H1 (cell line): ENCODE results near the gene NELFB. TPM values are rescaled to one million over a fixed set of nuclear protein-coding genes. Genes with fewer than 3 reads are reported as not detected.

Experiments used
- HDAC2 ChIP-seq, 2 experiments: fragments of 300-600 bp in 1 of 2; sonication (generic) in 1 of 2; IDR thresholded peaks; 2 replicates each; pipeline ENCODE4 v1.6.1; 2011 to 2012; ENCODE audit warnings: low read depth in 2 of 2, low read length in 2 of 2, mild to moderate bottlenecking in 2 of 2, moderate library complexity in 2 of 2, borderline replicate concordance in 1 of 2, inconsistent platforms in 1 of 2
- polyA plus RNA-seq, 7 experiments: library from polyadenylated mRNA; depleted of rRNA in 3 of 7; stranded (reverse) in 5 of 7; unstranded in 2 of 7; fragments of >200 nt in 5 of 7; fragments of 200-250 nt in 2 of 7; gene quantifications; 1 replicate in 5 of 7; 2 replicates in 1 of 7; 4 replicates in 1 of 7; pipeline versions ENCODE4 v1.2.1 to v1.2.3, GENCODE V29; 2011 to 2013; ENCODE audit warnings: missing spikeins in 2 of 7, mixed read lengths in 2 of 7
- total RNA-seq: library from RNA; stranded (reverse); fragmentation: NEBNext Ultra II Directional; extraction: Animal tissue kit (Norgen Biotek cat#: 25700); gene quantifications from 2 replicates; pipeline ENCODE4 v1.2.1, GENCODE V29; 2021

NELFB gene
- total and polyA plus RNA-seq, 2 of the 8 experiments (the other 6 are each of a cell fraction or from before 2014, with no cell fraction given) = 57.6 to 78.0 TPM

- no peak for TF ChIP-seq HDAC2 (IDR thresholded peaks at IDR 0.05; ENCODE audit: borderline replicate concordance in 1 of 2, low read depth in 2 of 2, low read length in 2 of 2)
Observed at GRCh38 chr9:137268538-137269201, 13.5 kb downstream of the NELFB start (continued).
